OCI-LY7 (cell line): Measurements from ENCODE around the gene GCFC2. TPM values are rescaled to one million over a fixed set of nuclear protein-coding genes. Genes with fewer than 3 reads are reported as not detected.

Experiments
- BruUV-seq: library from RNA; stranded (reverse); fragments of 400-500 nt; replicated peaks from 2 replicates; lab custom pipeline; 2021; lab: Mats Ljungman, UMichigan
- CTCF ChIA-PET: fragments of 300-600 bp; sonication (Branson Sonifier 250); formaldehyde crosslinking; loops from one replicate; lab custom pipeline; 2022; ENCODE audit warnings: antibody characterized with exemption; ENCODE audit not compliant: unreplicated experiment; lab: Charles Lee
- POLR2A ChIA-PET: fragments of 300-600 bp; sonication (Branson Sonifier 250); formaldehyde crosslinking; loops from one replicate; lab custom pipeline; 2022; ENCODE audit warnings: antibody characterized with exemption; lab: Charles Lee
- DNase-seq: peaks from one replicate; pipeline ENCODE4 v3.0.0-alpha.2; 2015; ENCODE audit warnings: low spot score
- H2AFZ ChIP-seq: fragments of 200-600 bp; sonication (generic), shearing (Covaris generic); 2 replicates; pipeline ENCODE4 v1.6.1; 2014; ENCODE audit warnings: mild to moderate bottlenecking, antibody characterized with exemption, low read length, moderate library complexity
- H3K27ac ChIP-seq: fragments of 200-600 bp; sonication (generic); 2 replicates; pipeline ENCODE4 v1.5.1; 2014; ENCODE audit warnings: mixed run types, low read depth, mild to moderate bottlenecking, moderate library complexity, low read length, inconsistent platforms; ENCODE audit not compliant: poor library complexity, severe bottlenecking
- H3K36me3 ChIP-seq: fragments of 200-600 bp; sonication (generic); 2 replicates; pipeline ENCODE4 v1.6.1; 2014; ENCODE audit warnings: mild to moderate bottlenecking, antibody characterized with exemption, low read length, moderate library complexity, mixed read lengths; ENCODE audit not compliant: insufficient read depth
- H3K4me1 ChIP-seq: fragments of 200-600 bp; sonication (generic); 2 replicates; pipeline ENCODE4 v1.5.1; 2014; ENCODE audit warnings: mild to moderate bottlenecking, low read length; ENCODE audit not compliant: insufficient read depth, poor library complexity, severe bottlenecking
- H3K4me2 ChIP-seq: fragments of 200-600 bp; sonication (generic); 2 replicates; pipeline ENCODE4 v1.6.1; 2014; ENCODE audit warnings: mild to moderate bottlenecking, low read length
- H3K4me3 ChIP-seq: fragments of 200-600 bp; sonication (generic); 2 replicates; pipeline ENCODE4 v1.5.1; 2014; ENCODE audit warnings: mild to moderate bottlenecking, low read depth, low read length; ENCODE audit not compliant: poor library complexity, severe bottlenecking
- H3K79me2 ChIP-seq: fragments of 200-600 bp; sonication (generic); 2 replicates; pipeline ENCODE4 v1.6.1; 2016; ENCODE audit warnings: low read depth, mild to moderate bottlenecking, low read length, moderate library complexity, mixed read lengths; ENCODE audit not compliant: insufficient read depth
- H3K9me2 ChIP-seq: fragments of 200-600 bp; sonication (generic); 2 replicates; pipeline ENCODE4 v1.6.1; 2016; ENCODE audit warnings: mild to moderate bottlenecking, low read length, mixed read lengths; ENCODE audit not compliant: insufficient read depth
- H3K9me3 ChIP-seq: fragments of 200-600 bp; sonication (generic); 2 replicates; pipeline ENCODE4 v1.6.1; 2014; ENCODE audit warnings: mild to moderate bottlenecking, mixed run types, low read length, mixed read lengths
- H4K20me1 ChIP-seq: fragments of 200-600 bp; sonication (generic); 2 replicates; pipeline ENCODE4 v1.6.1; 2014; ENCODE audit warnings: mild to moderate bottlenecking, antibody characterized with exemption, low read length, moderate library complexity, mixed read lengths; ENCODE audit not compliant: insufficient read depth
- CTCF ChIP-seq: fragments of 200-600 bp; sonication (generic); conservative IDR thresholded peaks from 2 replicates; pipeline ENCODE4 v1.5.1; 2014; ENCODE audit warnings: mild to moderate bottlenecking, antibody characterized with exemption, low read length, moderate library complexity, mixed read lengths
- EZH2phosphoT487 ChIP-seq: fragments of 200-600 bp; sonication (generic); IDR thresholded peaks from 2 replicates; pipeline ENCODE4 v1.6.1; 2018; ENCODE audit warnings: low read depth, borderline replicate concordance, mild to moderate bottlenecking, mixed run types, antibody characterized with exemption, low read length, moderate library complexity, mixed read lengths
- intact Hi-C: fragments of 100-400 bp; cut with micrococcal nuclease; formaldehyde crosslinking; loops from one replicate; pipeline ENCODE4 v1.10.0; 2022; ENCODE audit not compliant: unreplicated experiment
- total RNA-seq, 2 experiments: library from RNA; depleted of rRNA in 1 of 2; stranded (reverse); fragments of >200 nt in 1 of 2; shearing (Covaris generic) in 1 of 2; gene quantifications; 2 replicates each; pipeline ENCODE4 v1.2.3, GENCODE V29; 2014 to 2022

GCFC2 gene
- total RNA-seq, 2 experiments from 2014 or later, result 19.3 to 21.8 TPM

DNA sequence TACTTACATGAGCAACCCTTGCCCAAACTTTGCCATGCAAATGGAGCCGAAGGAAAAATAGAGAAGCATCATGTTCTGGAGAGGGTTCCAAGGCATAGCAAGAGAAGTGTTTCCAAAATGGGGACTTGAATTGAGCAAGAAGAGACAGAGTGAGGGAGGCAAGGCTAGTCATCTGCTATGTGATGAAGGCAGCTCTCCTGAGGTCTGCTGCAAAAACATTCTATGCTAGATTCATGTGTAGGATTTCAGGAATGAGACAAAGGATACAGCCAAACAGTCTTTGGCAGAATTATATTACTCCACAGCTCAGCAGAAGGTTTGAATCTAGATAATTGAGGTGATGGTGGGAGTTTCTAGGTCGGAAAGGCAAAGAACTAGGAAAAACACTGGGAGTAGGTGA lies 88.2 kb downstream of the GCFC2 start:
- ChIA-PET POLR2A (no interaction called here), CTCF (no interaction called here)
- Histone ChIP-seq H3K4me2 (no peak overlapping the region), H3K79me2 (no peaks in the 10 kb centered on the region), H2AFZ (no peak overlapping the region), H3K9me3 (no peaks in the 10 kb centered on the region), H4K20me1 (no peaks in the 10 kb centered on the region), H3K9me2 (no peaks in the 10 kb centered on the region), H3K27ac (no peak overlapping the region), H3K36me3 (no peaks in the 10 kb centered on the region), H3K4me3 (no peak overlapping the region), H3K4me1 (no peaks in the 10 kb centered on the region)
- TF ChIP-seq EZH2phosphoT487 (no peak), CTCF (no peak)
- no TSS peak for BruUV-seq
- intact Hi-C loops, result loop anchor here (10.0 kb wide), 1 partner anchor 718 kb away; no protein-coding TSS in a partner anchor
- DNase-seq, result no peak

- Histone ChIP-seq H3K27ac (no peak overlapping the region), H4K20me1 (no peaks in the 10 kb centered on the region), H3K4me1 (no peaks in the 10 kb centered on the region), H3K79me2 (no peaks in the 10 kb centered on the region), H3K36me3 (no peaks in the 10 kb centered on the region), H3K9me2 (no peaks in the 10 kb centered on the region), H3K4me2 (no peak overlapping the region), H2AFZ (no peak overlapping the region), H3K4me3 (no peak overlapping the region), H3K9me3 (no peaks in the 10 kb centered on the region)
- POLR2A ChIA-PET, result interaction anchor here (0.7 kb wide), 1 partner anchor 146 kb away, joined by 4 read pairs; no protein-coding TSS in a partner anchor
- BruUV-seq, result no TSS peak
- no peak for DNase-seq
- CTCF ChIA-PET, result no interaction called here
- intact Hi-C loops, result loop anchor here (10.0 kb wide), 1 partner anchor 716 kb away; no protein-coding TSS in a partner anchor
- TF ChIP-seq CTCF, result no peak
- TF ChIP-seq EZH2phosphoT487, result no peak
These were observed 89.5 kb downstream of the GCFC2 start for GRCh38 chr2:75621228-75621627.

GRCh38 chr2:75619956-75620740 lies 90.6 kb downstream of the GCFC2 start:
- H3K9me3 ChIP-seq, result no peaks in the 10 kb centered on the region
- ChIA-PET CTCF (no interaction called here), POLR2A (interaction anchor here (0.7 kb wide), 1 partner anchor 533 kb away, joined by 3 read pairs; no protein-coding TSS in a partner anchor)
- no peak overlapping the region for H3K27ac ChIP-seq
- H3K4me3 ChIP-seq, result no peak overlapping the region
- no peaks in the 10 kb centered on the region for H3K4me1 ChIP-seq
- H3K9me2 ChIP-seq, result no peaks in the 10 kb centered on the region
- H3K79me2 ChIP-seq, result no peaks in the 10 kb centered on the region
- TF ChIP-seq EZH2phosphoT487 (no peak), CTCF (no peak)
- no peak for DNase-seq
- BruUV-seq, result no TSS peak
- intact Hi-C loops, result loop anchor here (10.0 kb wide), 1 partner anchor 715 kb away; no protein-coding TSS in a partner anchor
- no peak overlapping the region for H2AFZ ChIP-seq
- no peak overlapping the region for H3K4me2 ChIP-seq
- H3K36me3 ChIP-seq, result no peaks in the 10 kb centered on the region
- no peaks in the 10 kb centered on the region for H4K20me1 ChIP-seq
